HepG2 (cell line): ENCODE data around the gene CRK. TPM values are rescaled to one million over a fixed set of nuclear protein-coding genes. Genes with fewer than 3 reads are reported as not detected.
"Not testable (repeated sequence)": the region's sequence is repeated elsewhere in the genome, so short reads cannot be mapped to it uniquely, and the experiment has no call there.

Experiments
- ATAC-seq: fragments of 200-7000 bp; cut with Tn5 transposase; 3 replicates; pipeline ENCODE4 v1.9.1; 2020; ENCODE audit warnings: mild to moderate bottlenecking, moderate library complexity
- BruUV-seq: library from RNA; stranded (reverse); fragments of 400-500 nt; replicated peaks from 2 replicates; lab custom pipeline; 2021; lab: Mats Ljungman, UMichigan
- CTCF ChIA-PET: fragments of 300-600 bp; formaldehyde crosslinking; extraction: SDS; loops from one replicate; lab custom pipeline; 2021; ENCODE audit warnings: low total read pairs, inconsistent platforms, low intra/inter-chr PET ratio; lab: Yijun Ruan, JAX
- POLR2A ChIA-PET: fragments of 350-600 bp; sonication (Branson Sonifier 250); formaldehyde crosslinking; loops from one replicate; lab custom pipeline; 2020; ENCODE audit warnings: antibody characterized with exemption, inconsistent platforms; lab: Yijun Ruan, JAX
- DNase-seq: peaks from one replicate; pipeline ENCODE4 v3.0.0-alpha.2; 2015; ENCODE audit warnings: low spot score
- FAIRE-seq: peaks from 3 replicates; lab custom pipeline; 2011; peaks lifted over from hg19 to GRCh38; lab: Jason Lieb, UNC
- H2AFZ ChIP-seq: one replicate; pipeline ENCODE4 v1.6.1; 2011; ENCODE audit warnings: low read length, inconsistent platforms
- H3K27ac ChIP-seq: fragments of 300-600 bp; 3 replicates; pipeline ENCODE4 v1.8.0; 2011; ENCODE audit warnings: mixed run types, mild to moderate bottlenecking, mixed read lengths, low read length, inconsistent platforms; ENCODE audit not compliant: insufficient read depth; ENCODE audit errors: extremely low read length
- H3K27me3 ChIP-seq, 2 experiments: fragments of 200-600 bp in 1 of 2; 2 replicates in 1 of 2; 3 replicates in 1 of 2; pipeline versions ENCODE4 v1.6.0 to v1.8.0; 2011; ENCODE audit warnings: low read length in 2 of 2, mild to moderate bottlenecking in 2 of 2, moderate library complexity in 2 of 2, inconsistent platforms in 1 of 2; ENCODE audit not compliant: insufficient read depth in 2 of 2, control insufficient read depth in 1 of 2
- H3K36me3 ChIP-seq, 2 experiments: fragments of 200-600 bp in 1 of 2; replicated peaks in 1 of 2; 2 replicates in 1 of 2; 3 replicates in 1 of 2; pipeline versions ENCODE4 v1.5.1 to v1.8.0; 2011; ENCODE audit warnings: low read length in 2 of 2, inconsistent platforms in 1 of 2; ENCODE audit not compliant: insufficient read depth in 2 of 2, control insufficient read depth in 1 of 2
- H3K4me1 ChIP-seq: 2 replicates; pipeline ENCODE4 v1.5.1; 2012; ENCODE audit warnings: low read length, inconsistent platforms; ENCODE audit not compliant: insufficient read depth
- H3K4me2 ChIP-seq: 2 replicates; pipeline ENCODE4 v1.6.0; 2011; ENCODE audit warnings: low read depth, low read length, inconsistent platforms
- H3K4me3 ChIP-seq, 3 experiments: fragments of 200-600 bp in 1 of 3; sonication (generic), shearing (Covaris generic) in 1 of 3; replicated peaks in 1 of 3; 2 replicates each; pipeline ENCODE4 v1.5.1; 2011 to 2016; ENCODE audit warnings: low read length in 3 of 3, inconsistent platforms in 2 of 3, low read depth in 2 of 3, mild to moderate bottlenecking in 2 of 3, control low read depth in 1 of 3, mixed read lengths in 1 of 3; ENCODE audit not compliant: insufficient read depth in 1 of 3
- H3K79me2 ChIP-seq: one replicate; pipeline ENCODE4 v1.6.1; 2011; ENCODE audit warnings: low read length, inconsistent platforms; ENCODE audit not compliant: insufficient read depth
- H3K9ac ChIP-seq: 2 replicates; pipeline ENCODE4 v1.6.0; 2011; ENCODE audit warnings: mild to moderate bottlenecking, low read depth, low read length, inconsistent platforms; ENCODE audit not compliant: insufficient read depth
- H3K9me3 ChIP-seq: 2 replicates; pipeline ENCODE4 v1.5.1; 2012; ENCODE audit warnings: mild to moderate bottlenecking, low read length
- H4K20me1 ChIP-seq: 2 replicates; pipeline ENCODE4 v1.6.0; 2011; ENCODE audit warnings: inconsistent platforms, mild to moderate bottlenecking, low read length, moderate library complexity; ENCODE audit not compliant: insufficient read depth
- GFI1 ChIP-seq: sonication (generic); formaldehyde crosslinking; IDR thresholded peaks from 2 replicates; pipeline ENCODE4 v1.5.0; 2020; ENCODE audit warnings: missing genetic modification reagents, mild to moderate bottlenecking, borderline replicate concordance
- GPN1 ChIP-seq: sonication (generic); formaldehyde crosslinking; IDR thresholded peaks from 2 replicates; pipeline ENCODE4 v1.5.1; 2020; ENCODE audit warnings: missing genetic modification reagents, borderline replicate concordance
- HDAC6 ChIP-seq: fragments of 200-600 bp; sonication (generic); IDR thresholded peaks from 2 replicates; pipeline ENCODE4 v1.7.0; 2017; ENCODE audit warnings: mild to moderate bottlenecking, antibody characterized with exemption, low read length, low read depth
- NRL ChIP-seq: sonication (generic); formaldehyde crosslinking; IDR thresholded peaks from 2 replicates; pipeline ENCODE4 v1.5.0; 2020; ENCODE audit warnings: missing genetic modification reagents, mild to moderate bottlenecking, moderate library complexity, borderline replicate concordance
- RNF2 ChIP-seq: fragments of 450-650 bp; conservative IDR thresholded peaks from 2 replicates; pipeline ENCODE4 v1.6.1; 2016; ENCODE audit warnings: low read depth
- WGBS: methylation state at CpG from one replicate; pipeline ENCODE4 v1.1.6; 2017; ENCODE audit warnings: low lambda C conversion rate; 5-methylcytosine and 5-hydroxymethylcytosine counted together
- in situ Hi-C: cut with HindIII; loops from 2 replicates; pipeline ENCODE4 v1.10.0; 2017; ENCODE audit warnings: low pct_unique_long_range_greater_than_20kb; ENCODE audit not compliant: extremely low pct_ligation_motif_present
- intact Hi-C: fragments of 100-400 bp; cut with micrococcal nuclease; formaldehyde crosslinking; loops from one replicate; pipeline ENCODE4 v1.10.0; 2022; ENCODE audit not compliant: unreplicated experiment
- polyA plus RNA-seq, 8 experiments: library from polyadenylated mRNA; depleted of rRNA in 3 of 8; stranded (reverse) in 7 of 8; unstranded in 1 of 8; fragments of >200 nt; fragmentation: Illumina TruSeq in 4 of 8; extraction: Trizol in 4 of 8; gene quantifications; 2 replicates each; pipeline versions ENCODE4 v1.2.1 to v1.2.3, GENCODE V29; 2011 to 2016; ENCODE audit warnings: low read depth in 4 of 8, missing spikeins in 1 of 8, mixed read lengths in 1 of 8; ENCODE audit not compliant: insufficient read depth in 1 of 8
- total RNA-seq, 5 experiments: library from RNA; depleted of rRNA; stranded (reverse); fragments of >200 nt; fragmentation: Illumina TruSeq; extraction: Trizol; gene quantifications; 2 replicates each; pipeline ENCODE4 v1.2.3, GENCODE V29; 2016; ENCODE audit warnings: low read depth in 1 of 5
- TF ChIP-seq, protein P1 (sequence below): sonication (generic); formaldehyde crosslinking; conservative IDR thresholded peaks from 2 replicates; pipeline ENCODE4 v1.8.0; 2022; ENCODE audit warnings: low read depth, missing genetic modification reagents

CRK gene
- total and polyA plus RNA-seq, 2 of the 13 experiments (the other 11 are each of a cell fraction or from before 2014, with no cell fraction given), result 47.4 to 54.2 TPM

DNA sequence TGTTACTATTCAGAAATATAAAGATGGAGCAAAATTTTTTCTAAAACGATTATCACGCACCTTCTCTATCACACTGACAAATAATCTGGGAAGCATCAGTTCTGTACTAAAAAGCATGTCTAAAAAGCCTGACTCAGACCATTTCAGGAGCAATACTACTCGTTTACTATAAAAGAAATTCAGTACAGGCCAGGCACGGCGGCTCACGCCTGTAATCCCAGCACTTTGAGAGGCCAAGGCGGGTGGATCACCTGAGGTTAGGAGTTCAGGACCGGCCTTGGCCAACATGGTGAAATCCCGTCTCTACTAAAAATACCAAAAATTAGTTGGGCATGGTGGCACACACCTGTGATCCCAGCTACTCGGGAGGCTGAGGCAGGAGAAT, 77.6 kb downstream of the CRK start:
- H2AFZ ChIP-seq, H3K4me3 ChIP-seq, intact Hi-C loops, H3K9ac ChIP-seq, BruUV-seq, FAIRE-seq, H3K27ac ChIP-seq, H3K4me2 ChIP-seq, CTCF ChIA-PET, DNase-seq, ATAC-seq, H3K9me3 ChIP-seq, H3K27me3 ChIP-seq, in situ Hi-C loops: not testable (repeated sequence)
- WGBS, result 93% methylated on average over 10 of the region's 10 CpGs
- POLR2A ChIA-PET, result interaction anchor here (1.4 kb wide), 1 partner anchor 13 kb away, joined by 6 read pairs; no protein-coding TSS in a partner anchor
- H4K20me1 ChIP-seq, result peaks cover 98% of the 10 kb centered on the region
- H3K36me3 ChIP-seq, result peaks cover 8 to 47% of the 10 kb centered on the region in 2 experiments
- peaks cover 97% of the 10 kb centered on the region for H3K79me2 ChIP-seq
- peaks cover 54% of the 10 kb centered on the region for H3K4me1 ChIP-seq

DNA sequence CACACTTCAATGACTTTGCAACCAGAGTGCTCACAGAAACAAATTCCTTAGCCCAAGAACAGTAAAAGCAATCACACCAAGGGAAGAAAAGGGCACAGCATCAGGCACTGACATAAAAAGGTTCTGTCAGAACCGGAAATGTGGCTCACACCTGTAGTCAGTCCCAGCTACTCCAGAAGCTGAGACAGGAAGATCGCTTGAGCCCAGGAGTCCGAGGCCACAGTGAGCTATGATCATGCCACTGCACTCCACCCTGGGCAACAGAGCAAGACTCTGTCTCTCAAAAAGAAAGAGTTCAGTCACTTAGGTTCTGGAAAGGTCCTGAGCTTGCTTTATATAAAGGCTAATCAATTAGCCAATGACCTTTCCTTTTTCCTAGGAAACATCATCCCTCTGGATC, 78.7 kb downstream of the CRK start:
- Histone ChIP-seq H3K27ac (no peak overlapping the region), H3K79me2 (peaks cover 97% of the 10 kb centered on the region), H3K9me3 (no peaks in the 10 kb centered on the region), H2AFZ (no peak overlapping the region), H4K20me1 (peaks cover 98% of the 10 kb centered on the region), H3K4me3 (no peak overlapping the region), H3K27me3 (no peaks in the 10 kb centered on the region), H3K9ac (no peak overlapping the region), H3K4me2 (no peak overlapping the region), H3K4me1 (peaks cover 47% of the 10 kb centered on the region), H3K36me3 (peaks cover 10 to 58% of the 10 kb centered on the region in 2 experiments)
- no peak for ATAC-seq
- no peak for DNase-seq
- no TSS peak for BruUV-seq
- 100% methylated on average over 3 of the region's 3 CpGs for WGBS
- intact Hi-C loops (no loop called here), in situ Hi-C loops (no loop called here)
- no peak for FAIRE-seq
- POLR2A ChIA-PET, result interaction anchor here (1.1 kb wide), 1 partner anchor 16 kb away, joined by 3 read pairs; no protein-coding TSS in a partner anchor
- CTCF ChIA-PET, result no interaction called here
- TF ChIP-seq GPN1, result no peak
- TF ChIP-seq, protein P1, sequence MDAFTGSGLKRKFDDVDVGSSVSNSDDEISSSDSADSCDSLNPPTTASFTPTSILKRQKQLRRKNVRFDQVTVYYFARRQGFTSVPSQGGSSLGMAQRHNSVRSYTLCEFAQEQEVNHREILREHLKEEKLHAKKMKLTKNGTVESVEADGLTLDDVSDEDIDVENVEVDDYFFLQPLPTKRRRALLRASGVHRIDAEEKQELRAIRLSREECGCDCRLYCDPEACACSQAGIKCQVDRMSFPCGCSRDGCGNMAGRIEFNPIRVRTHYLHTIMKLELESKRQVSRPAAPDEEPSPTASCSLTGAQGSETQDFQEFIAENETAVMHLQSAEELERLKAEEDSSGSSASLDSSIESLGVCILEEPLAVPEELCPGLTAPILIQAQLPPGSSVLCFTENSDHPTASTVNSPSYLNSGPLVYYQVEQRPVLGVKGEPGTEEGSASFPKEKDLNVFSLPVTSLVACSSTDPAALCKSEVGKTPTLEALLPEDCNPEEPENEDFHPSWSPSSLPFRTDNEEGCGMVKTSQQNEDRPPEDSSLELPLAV, result no peak
- no peak for TF ChIP-seq HDAC6
- TF ChIP-seq GFI1 (CRISPR knock-in tag), result no peak
- no peak for TF ChIP-seq RNF2
- TF ChIP-seq NRL, result no peak
